ENCODE results near the gene RHEX.
A peak's percentile ranks its signal among the peaks of the same experiment; 100 is the strongest.
"Not testable (repeated sequence)": the region's sequence is repeated elsewhere in the genome, so short reads cannot be mapped to it uniquely, and the experiment has no call there.

The RHEX gene

DNA sequence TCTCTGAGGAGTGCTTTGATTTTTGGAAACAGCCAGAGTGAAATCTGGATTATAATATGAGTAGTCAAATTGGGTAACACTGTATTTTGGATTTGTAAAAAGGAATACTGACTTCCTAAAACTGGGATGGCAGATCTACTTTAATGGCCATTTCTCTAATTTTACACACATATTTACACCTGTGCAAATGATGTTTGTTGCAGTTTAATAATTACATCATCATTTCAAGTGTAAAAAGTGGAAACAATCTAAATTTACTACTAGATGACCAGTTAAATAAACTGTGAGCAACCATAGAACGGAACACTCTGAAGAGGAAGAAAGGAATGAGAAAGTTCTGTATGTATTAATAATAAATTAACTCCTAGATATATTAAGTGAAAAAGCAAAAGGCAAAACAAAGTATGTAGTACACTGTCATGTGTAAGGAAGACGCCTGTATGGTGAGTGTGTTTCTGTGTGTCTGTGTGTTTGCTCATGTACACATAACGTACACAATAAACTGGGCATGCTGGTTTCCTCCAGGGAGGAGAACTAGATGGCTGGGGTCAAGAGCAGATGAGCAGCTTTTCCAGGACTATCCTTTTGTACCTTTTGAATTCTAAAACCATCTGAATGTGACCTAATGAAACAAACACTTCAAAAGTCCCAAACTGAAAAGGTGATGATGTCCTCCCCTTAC, 2.9 kb upstream of the RHEX start:
- TF ChIP-seq, protein P1, sequence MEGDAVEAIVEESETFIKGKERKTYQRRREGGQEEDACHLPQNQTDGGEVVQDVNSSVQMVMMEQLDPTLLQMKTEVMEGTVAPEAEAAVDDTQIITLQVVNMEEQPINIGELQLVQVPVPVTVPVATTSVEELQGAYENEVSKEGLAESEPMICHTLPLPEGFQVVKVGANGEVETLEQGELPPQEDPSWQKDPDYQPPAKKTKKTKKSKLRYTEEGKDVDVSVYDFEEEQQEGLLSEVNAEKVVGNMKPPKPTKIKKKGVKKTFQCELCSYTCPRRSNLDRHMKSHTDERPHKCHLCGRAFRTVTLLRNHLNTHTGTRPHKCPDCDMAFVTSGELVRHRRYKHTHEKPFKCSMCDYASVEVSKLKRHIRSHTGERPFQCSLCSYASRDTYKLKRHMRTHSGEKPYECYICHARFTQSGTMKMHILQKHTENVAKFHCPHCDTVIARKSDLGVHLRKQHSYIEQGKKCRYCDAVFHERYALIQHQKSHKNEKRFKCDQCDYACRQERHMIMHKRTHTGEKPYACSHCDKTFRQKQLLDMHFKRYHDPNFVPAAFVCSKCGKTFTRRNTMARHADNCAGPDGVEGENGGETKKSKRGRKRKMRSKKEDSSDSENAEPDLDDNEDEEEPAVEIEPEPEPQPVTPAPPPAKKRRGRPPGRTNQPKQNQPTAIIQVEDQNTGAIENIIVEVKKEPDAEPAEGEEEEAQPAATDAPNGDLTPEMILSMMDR (IDR thresholded peaks at IDR 0.05; ENCODE audit: insufficient read depth, low read depth, low read length, missing control alignments): no peak
- peak overlapping the region; percentile 8 for H3K4me3 ChIP-seq (ENCODE audit: low read depth, low read length)
- DNase-seq (ENCODE audit: low read depth): peak; percentile 38

DNA sequence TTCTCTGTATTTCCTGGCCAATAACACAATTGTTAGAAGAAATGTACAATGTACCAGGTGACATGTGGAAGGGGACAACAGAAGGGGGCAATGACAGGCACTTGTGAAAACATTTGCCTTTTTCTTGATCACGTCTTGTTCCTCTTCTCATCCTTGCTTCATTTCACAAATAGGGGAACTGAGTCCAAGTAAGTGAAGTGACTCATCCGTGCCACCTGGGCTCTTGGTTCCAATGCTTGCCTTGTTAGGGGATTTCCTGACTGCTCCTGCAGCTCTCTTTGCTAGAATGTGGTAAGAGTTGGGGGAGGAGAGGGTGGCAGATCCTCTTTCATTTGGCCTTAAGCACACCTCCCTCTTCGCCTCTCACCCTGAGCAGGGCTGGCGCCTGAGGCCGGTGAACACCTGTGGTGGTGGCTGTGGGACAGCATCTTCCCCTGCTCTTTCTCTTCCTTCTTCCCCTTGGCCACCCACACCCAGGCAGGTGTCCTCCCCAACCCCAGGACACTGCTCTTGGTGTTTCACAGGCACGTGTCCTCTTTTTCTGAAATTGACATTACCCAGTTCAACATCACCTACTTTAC, 2.2 kb upstream of the RHEX start:
- TF ChIP-seq, protein P1 (IDR thresholded peaks at IDR 0.05; ENCODE audit: insufficient read depth, low read depth, low read length, missing control alignments): no peak
- peak; percentile 99 for DNase-seq (ENCODE audit: low read depth)
- peak overlapping the region; percentile 70 for H3K4me3 ChIP-seq (ENCODE audit: low read depth, low read length)

DNA sequence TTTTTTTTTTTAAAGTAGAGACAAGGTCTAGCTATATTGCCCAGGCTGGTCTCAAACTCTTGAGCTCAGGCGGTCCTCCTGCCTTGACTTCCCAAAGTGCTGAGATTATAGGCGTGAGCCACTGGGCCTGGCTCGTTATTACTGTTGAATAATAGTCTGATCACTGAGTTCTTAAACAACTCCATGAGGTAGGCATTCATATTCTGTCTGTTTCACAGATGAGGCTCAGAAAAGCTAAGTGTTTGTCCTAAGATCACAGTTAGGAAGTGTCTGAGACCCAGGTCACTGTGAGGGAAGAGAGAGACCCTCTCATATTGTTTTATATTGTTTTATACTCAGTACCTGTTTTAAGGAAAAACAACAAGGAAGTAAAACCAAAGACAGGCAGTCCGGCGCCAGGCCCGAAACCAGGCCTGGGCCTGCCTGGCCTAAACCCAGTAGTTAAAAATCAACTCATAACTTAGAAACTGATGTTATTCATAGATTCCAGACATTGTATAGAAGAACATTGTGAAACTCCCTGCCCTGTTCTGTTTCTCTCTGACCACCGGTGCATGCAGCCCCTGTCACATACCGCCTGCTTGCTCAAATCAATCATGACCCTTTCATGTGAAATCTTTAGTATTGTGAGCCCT, 625 bp upstream of the RHEX start:
- peak overlapping the region; percentile 89 for H3K4me3 ChIP-seq (ENCODE audit: low read depth, low read length)
- peak; percentile 49 for DNase-seq (ENCODE audit: low read depth)

DNA sequence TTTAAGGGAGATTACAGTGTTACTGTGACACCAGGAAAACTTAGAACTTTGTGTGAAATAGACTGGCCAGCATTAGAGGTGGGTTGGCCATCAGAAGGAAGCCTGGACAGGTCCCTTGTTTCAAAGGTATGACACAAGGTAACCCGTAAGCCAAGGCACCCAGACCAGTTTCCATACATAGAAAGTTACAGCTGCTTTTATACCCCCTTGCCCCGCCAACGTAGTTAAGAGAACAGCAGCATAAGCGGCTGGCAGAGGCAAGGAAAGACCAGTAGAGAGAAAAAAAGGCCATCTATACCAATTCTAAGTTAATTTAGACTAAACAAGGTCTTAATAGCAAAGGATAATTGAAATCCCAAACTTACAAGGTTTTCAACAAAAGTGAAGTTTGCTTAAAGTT, 643 bp downstream of the RHEX start:
- peak overlapping the region; percentile 89 for H3K4me3 ChIP-seq (ENCODE audit: low read depth, low read length)
- DNase-seq (ENCODE audit: low read depth): peak; percentile 69

DNA sequence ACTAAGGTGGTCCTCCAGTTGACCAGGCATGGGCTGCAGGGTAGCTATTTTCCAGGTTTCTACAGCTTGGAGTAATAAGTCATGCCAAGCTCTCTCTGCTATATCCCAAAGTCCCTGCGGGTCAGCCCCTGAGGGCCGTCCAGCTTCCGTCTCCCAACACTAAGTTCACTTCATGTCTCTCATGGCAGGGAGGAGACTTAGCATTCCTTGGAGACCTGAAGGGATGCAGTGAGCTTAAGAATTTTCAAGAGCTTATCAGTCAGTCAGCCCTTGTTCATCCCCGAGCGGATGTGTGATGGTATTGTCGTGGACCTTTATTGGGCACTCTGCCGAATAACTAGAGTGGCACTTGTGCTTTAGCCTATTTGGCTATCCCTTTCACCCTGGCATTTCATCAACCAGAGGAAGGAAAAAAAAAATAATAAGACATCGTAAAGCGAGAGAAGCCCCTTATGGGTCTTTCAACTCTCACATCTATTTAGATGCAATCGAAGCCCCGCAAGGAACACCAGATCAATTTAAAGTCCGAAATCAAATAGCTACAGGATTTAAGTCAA, 2.2 kb downstream of the RHEX start:
- peak overlapping the region; percentile 89 for H3K4me3 ChIP-seq (ENCODE audit: low read depth, low read length)
- peak; percentile 60 for DNase-seq (ENCODE audit: low read depth)

DNA sequence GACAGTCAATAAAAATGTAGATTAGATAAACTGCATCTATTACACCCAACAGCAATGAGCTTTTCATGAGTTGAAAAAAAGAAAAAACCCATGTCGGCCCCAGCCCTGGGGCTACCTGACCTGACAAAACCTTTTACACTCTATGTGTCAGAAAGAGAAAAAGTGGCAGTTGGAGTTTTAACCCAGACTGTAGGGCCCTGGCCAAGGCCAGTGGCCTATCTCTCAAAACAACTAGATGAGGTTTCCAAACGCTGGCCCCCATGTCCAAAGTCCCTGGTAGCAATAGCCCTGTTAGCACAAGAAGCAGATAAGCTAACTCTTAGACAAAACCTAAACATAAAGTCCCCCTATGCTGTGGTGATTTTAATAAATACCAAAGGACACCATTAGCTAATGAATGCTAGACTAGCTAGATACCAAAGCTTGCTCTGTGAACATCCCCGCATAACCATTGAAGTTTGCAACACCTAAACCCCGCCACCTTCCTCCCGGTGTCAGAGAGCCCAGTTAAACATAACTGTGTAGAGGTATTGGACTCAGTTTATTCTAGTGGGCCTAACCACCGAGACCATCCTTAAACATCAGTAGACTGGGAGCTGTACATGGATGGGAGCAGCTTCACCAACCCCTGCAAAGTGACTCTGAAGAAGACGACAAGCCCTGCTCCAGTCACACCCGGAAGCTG, 2.8 kb downstream of the RHEX start:
- peak overlapping the region; percentile 89 for H3K4me3 ChIP-seq (ENCODE audit: low read depth, low read length)
- not testable (repeated sequence) for DNase-seq (ENCODE audit: low read depth)

DNA sequence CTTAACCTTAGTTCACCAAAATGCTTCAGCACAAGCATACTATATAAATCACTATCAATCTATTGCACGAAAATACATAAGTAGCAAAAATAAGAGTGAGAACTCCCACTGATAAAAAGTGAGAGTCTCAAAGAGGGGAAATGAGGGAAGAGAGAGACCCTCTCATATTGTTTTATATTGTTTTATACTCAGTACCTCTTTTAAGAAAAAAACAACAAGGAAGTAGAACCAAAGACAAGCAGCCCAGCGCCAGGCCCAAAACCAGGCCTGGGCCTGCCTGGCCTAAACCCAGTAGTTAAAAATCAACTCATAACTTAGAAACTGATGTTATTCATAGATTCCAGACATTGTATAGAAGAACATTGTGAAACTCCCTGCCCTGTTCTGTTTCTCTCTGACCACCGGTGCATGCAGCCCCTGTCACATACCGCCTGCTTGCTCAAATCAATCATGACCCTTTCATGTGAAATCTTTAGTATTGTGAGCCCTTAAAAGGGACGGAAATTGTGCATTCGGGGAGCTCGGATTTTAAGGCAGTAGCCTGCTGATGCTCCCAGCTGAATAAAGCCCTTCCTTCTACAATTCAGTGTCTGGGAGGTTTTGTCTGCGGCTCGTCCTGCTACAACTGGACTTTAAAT, 5.4 kb downstream of the RHEX start:
- not testable (repeated sequence) for DNase-seq (ENCODE audit: low read depth)
- H3K4me3 ChIP-seq (ENCODE audit: low read depth, low read length): peak overlapping the region; percentile 89

DNA sequence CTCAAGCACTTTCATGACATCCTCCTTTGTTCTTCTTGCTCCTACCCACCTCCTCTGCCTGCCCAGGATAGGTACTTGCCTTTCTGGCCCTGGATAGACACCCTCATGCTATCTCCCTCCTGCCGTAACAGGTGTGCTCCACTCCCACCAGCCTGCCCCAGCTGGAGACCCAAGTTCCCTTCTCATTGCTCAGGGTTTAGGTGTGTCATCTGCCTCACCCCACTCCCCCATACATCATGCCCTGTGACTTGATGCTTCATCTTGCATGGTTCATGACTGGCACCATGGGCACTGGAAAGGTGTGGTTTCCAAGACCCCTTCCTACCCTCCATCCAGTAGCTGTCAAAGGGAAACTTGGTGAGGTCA, 5.9 kb downstream of the RHEX start:
- DNase-seq (ENCODE audit: low read depth): no peak
- TF ChIP-seq, protein P1 (IDR thresholded peaks at IDR 0.05; ENCODE audit: insufficient read depth, low read depth, low read length, missing control alignments): no peak
- no peak overlapping the region for H3K4me3 ChIP-seq (ENCODE audit: low read depth, low read length)

DNA sequence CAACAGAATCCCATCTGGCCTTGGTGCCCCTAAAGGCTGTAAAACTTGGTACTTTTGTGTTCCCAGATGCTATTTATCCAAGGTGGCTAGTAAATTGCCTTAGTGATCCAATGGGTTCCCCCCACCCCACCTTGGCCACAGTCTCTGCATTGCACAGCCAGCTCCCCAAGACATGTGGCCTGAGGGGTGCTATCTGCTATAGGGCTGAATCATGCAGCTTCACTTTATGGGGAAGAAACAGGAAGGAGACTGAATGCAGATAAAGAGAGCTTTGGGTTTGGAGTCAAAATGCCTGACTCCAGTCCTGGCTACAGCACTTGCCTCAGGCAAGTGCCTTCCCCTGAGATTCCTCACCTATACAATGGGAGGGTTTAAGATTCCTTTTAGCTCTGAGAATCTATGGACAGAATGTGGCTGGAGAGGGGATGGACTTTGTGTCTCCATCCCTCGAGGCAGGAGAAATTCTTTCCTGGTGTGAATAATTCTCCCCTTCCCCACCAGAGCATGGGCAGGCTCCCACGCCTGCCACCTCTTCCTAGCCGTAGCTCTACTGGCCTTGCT, 6.5 kb downstream of the RHEX start:
- TF ChIP-seq, protein P1 (IDR thresholded peaks at IDR 0.05; ENCODE audit: insufficient read depth, low read depth, low read length, missing control alignments): no peak
- DNase-seq (ENCODE audit: low read depth): no peak
- H3K4me3 ChIP-seq (ENCODE audit: low read depth, low read length): no peak overlapping the region
